ENCODE data around the gene POLR2B. TPM values are rescaled to one million over a fixed set of nuclear protein-coding genes. Genes with fewer than 3 reads are reported as not detected.

Gene POLR2B
- total RNA-seq, 1 experiment from 2014 or later, result 108 TPM

DNA sequence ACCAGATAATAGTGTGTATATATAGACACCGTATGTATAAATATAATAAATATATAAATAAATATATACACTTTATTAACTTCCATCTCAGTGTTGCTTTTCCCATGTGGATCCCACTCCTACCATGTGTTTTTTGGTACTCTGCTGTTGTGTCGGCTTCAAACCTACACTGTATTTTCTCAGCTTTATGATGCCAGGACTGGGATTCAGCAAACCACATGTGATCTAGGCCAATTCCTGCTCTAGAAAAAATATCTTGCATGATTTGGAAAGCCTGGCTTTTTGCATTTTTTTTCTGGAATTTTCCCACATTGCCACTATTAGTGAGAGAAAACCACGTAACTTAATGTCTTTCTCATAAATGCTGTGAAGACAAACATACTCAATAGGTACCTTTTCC, 55.8 kb downstream of the POLR2B start:
- Histone ChIP-seq H3T11ph (ENCODE audit: low read length) (no peak overlapping the region), H3K56ac (ENCODE audit: insufficient read length, low read depth, low read length) (no peak overlapping the region), H2BK120ac (ENCODE audit: low read depth, low read length, poor library complexity, severe bottlenecking) (no peak overlapping the region), H2AK5ac (ENCODE audit: insufficient read length, low read length) (no peak overlapping the region), H3K79me2 (ENCODE audit: insufficient read depth, low read length) (no peaks in the 10 kb centered on the region), H3K4me1 (ENCODE audit: insufficient read depth, low read length) (no peaks in the 10 kb centered on the region; the same call in 1 of the 2 replicates), H2BK15ac (ENCODE audit: low read depth, low read length) (no peak overlapping the region), H3K14ac (ENCODE audit: insufficient read depth, low read length) (no peak overlapping the region), H3K9ac (ENCODE audit: extremely low read depth, insufficient read length, low read length) (no peak overlapping the region), H2BK20ac (ENCODE audit: low read depth, low read length, poor library complexity, severe bottlenecking) (no peak overlapping the region), H3K4me2 (ENCODE audit: insufficient read depth, insufficient read length, low read length) (no peak overlapping the region), H4K5ac (ENCODE audit: insufficient read length, low read depth, low read length) (no peak overlapping the region), H3K23me2 (ENCODE audit: insufficient read length, low read depth, low read length, poor library complexity, severe bottlenecking) (no peaks in the 10 kb centered on the region), H3K9me3 (ENCODE audit: control insufficient read depth, low read depth, low read length) (no peaks in the 10 kb centered on the region), H3K27me3 (ENCODE audit: insufficient read depth, low read length) (no peaks in the 10 kb centered on the region), H4K20me1 (ENCODE audit: control insufficient read depth, insufficient read depth, insufficient read length) (no peaks in the 10 kb centered on the region), H2BK12ac (ENCODE audit: insufficient read length, low read depth, low read length) (no peak overlapping the region), H3K18ac (ENCODE audit: insufficient read length, low read depth, low read length) (no peak overlapping the region), H2BK5ac (ENCODE audit: insufficient read length, low read length) (no peak overlapping the region), H4K8ac (replicated peaks; ENCODE audit: insufficient read length, low read depth, low read length) (no peak overlapping the region), H3K4ac (ENCODE audit: low read depth, low read length) (no peak overlapping the region), H3K27ac (ENCODE audit: insufficient read length, low read depth, low read length) (no peak overlapping the region), H2AFZ (ENCODE audit: low read length) (no peak overlapping the region), H4K91ac (ENCODE audit: insufficient read length, low read depth, low read length) (no peak overlapping the region), H3K23ac (ENCODE audit: insufficient read length, low read depth, low read length) (no peak overlapping the region), H3K79me1 (ENCODE audit: insufficient read depth, low read depth, low read length, poor library complexity, severe bottlenecking) (no peaks in the 10 kb centered on the region)
- WGBS (ENCODE audit: extremely low coverage, insufficient read length, low lambda C conversion rate), result no CpG with 5 or more reads among the region's 3 CpGs
- DNase-seq, result no peak
- no peaks in the 10 kb centered on the region for H3K9me3 Mint-ChIP-seq
- H3K4me3 Mint-ChIP-seq, result no peak overlapping the region
- H3K36me3 Mint-ChIP-seq (ENCODE audit: insufficient read depth in 1 of 3, low read depth in 3 of 3), result peaks cover 0 to 20% (median 19%) of the 10 kb centered on the region in 3 experiments; a peak in 5 of 7 replicates
- H3K27ac Mint-ChIP-seq, result no peak overlapping the region
- TF ChIP-seq, protein P1, sequence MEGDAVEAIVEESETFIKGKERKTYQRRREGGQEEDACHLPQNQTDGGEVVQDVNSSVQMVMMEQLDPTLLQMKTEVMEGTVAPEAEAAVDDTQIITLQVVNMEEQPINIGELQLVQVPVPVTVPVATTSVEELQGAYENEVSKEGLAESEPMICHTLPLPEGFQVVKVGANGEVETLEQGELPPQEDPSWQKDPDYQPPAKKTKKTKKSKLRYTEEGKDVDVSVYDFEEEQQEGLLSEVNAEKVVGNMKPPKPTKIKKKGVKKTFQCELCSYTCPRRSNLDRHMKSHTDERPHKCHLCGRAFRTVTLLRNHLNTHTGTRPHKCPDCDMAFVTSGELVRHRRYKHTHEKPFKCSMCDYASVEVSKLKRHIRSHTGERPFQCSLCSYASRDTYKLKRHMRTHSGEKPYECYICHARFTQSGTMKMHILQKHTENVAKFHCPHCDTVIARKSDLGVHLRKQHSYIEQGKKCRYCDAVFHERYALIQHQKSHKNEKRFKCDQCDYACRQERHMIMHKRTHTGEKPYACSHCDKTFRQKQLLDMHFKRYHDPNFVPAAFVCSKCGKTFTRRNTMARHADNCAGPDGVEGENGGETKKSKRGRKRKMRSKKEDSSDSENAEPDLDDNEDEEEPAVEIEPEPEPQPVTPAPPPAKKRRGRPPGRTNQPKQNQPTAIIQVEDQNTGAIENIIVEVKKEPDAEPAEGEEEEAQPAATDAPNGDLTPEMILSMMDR (conservative IDR thresholded peaks at IDR 0.05), result no peak
- peaks cover 10% of the 10 kb centered on the region for H3K27me3 Mint-ChIP-seq (ENCODE audit: low read depth)
- peaks cover 11 to 12% of the 10 kb centered on the region in 2 experiments for H3K4me1 Mint-ChIP-seq

Measured in H9 (cell line).